HEK293 (cell line): ENCODE data around the gene PIPOX.

ENCODE experiments used
- SCRT2 ChIP-seq: fragments of 450-650 bp; formaldehyde crosslinking; IDR thresholded peaks from 2 replicates; pipeline ENCODE4 v1.5.1; 2016; ENCODE audit warnings: missing biosample characterization, missing genetic modification characterization
- ZBTB21 ChIP-seq: fragments of 450-650 bp; formaldehyde crosslinking; IDR thresholded peaks from 2 replicates; pipeline ENCODE4 v1.5.1; 2017; ENCODE audit warnings: missing biosample characterization, missing genetic modification characterization
- ZNF121 ChIP-seq: fragments of 450-650 bp; formaldehyde crosslinking; IDR thresholded peaks from 2 replicates; pipeline ENCODE4 v1.5.1; 2016; ENCODE audit warnings: missing biosample characterization, missing genetic modification characterization
- ZNF138 ChIP-seq: fragments of 450-650 bp; formaldehyde crosslinking; IDR thresholded peaks from 2 replicates; pipeline ENCODE4 v1.5.1; 2016; ENCODE audit warnings: missing biosample characterization, missing genetic modification characterization, borderline replicate concordance
- ZNF292 ChIP-seq: fragments of 450-650 bp; formaldehyde crosslinking; IDR thresholded peaks from 2 replicates; pipeline ENCODE4 v1.5.1; 2016; ENCODE audit warnings: low read depth, missing biosample characterization, missing genetic modification characterization, borderline replicate concordance
- ZNF433 ChIP-seq: fragments of 450-650 bp; formaldehyde crosslinking; IDR thresholded peaks from 2 replicates; pipeline ENCODE4 v1.5.1; 2016; ENCODE audit warnings: missing biosample characterization, missing genetic modification characterization, low read depth
- TF ChIP-seq, protein P1 (sequence below): fragments of 450-650 bp; formaldehyde crosslinking; IDR thresholded peaks from 2 replicates; pipeline ENCODE4 v1.5.1; 2016; ENCODE audit warnings: missing biosample characterization, missing genetic modification characterization
- TF ChIP-seq, protein P2 (sequence below): fragments of 450-650 bp; formaldehyde crosslinking; IDR thresholded peaks from 2 replicates; pipeline ENCODE4 v1.5.1; 2016; ENCODE audit warnings: missing biosample characterization, missing genetic modification characterization
- TF ChIP-seq, protein P3 (sequence below): fragments of 450-650 bp; formaldehyde crosslinking; IDR thresholded peaks from 2 replicates; pipeline ENCODE4 v1.5.1; 2016; ENCODE audit warnings: missing biosample characterization, missing genetic modification characterization, borderline replicate concordance

DNA sequence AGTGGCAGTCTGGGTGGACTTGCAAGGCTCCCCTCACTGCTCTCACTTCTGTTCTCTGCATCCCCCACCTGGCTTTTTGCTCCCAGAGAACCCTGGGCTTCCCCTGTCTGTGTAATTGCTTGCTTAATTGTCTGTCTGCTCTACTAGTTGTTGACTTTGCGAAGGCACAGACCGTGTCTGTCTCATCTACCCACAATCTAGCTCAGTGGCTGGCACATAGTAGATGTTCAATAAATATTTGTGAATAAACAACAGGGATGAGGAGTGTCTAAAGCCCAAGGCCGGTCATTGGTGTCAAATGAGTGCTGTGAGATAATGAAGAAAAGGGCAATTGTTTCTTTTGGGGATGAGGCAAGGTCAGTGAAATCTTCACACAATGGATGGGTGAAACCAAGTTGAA is 34.4 kb upstream of the PIPOX start:
- TF ChIP-seq SCRT2 (tag by site-specific recombination): no peak
- TF ChIP-seq, protein P1, sequence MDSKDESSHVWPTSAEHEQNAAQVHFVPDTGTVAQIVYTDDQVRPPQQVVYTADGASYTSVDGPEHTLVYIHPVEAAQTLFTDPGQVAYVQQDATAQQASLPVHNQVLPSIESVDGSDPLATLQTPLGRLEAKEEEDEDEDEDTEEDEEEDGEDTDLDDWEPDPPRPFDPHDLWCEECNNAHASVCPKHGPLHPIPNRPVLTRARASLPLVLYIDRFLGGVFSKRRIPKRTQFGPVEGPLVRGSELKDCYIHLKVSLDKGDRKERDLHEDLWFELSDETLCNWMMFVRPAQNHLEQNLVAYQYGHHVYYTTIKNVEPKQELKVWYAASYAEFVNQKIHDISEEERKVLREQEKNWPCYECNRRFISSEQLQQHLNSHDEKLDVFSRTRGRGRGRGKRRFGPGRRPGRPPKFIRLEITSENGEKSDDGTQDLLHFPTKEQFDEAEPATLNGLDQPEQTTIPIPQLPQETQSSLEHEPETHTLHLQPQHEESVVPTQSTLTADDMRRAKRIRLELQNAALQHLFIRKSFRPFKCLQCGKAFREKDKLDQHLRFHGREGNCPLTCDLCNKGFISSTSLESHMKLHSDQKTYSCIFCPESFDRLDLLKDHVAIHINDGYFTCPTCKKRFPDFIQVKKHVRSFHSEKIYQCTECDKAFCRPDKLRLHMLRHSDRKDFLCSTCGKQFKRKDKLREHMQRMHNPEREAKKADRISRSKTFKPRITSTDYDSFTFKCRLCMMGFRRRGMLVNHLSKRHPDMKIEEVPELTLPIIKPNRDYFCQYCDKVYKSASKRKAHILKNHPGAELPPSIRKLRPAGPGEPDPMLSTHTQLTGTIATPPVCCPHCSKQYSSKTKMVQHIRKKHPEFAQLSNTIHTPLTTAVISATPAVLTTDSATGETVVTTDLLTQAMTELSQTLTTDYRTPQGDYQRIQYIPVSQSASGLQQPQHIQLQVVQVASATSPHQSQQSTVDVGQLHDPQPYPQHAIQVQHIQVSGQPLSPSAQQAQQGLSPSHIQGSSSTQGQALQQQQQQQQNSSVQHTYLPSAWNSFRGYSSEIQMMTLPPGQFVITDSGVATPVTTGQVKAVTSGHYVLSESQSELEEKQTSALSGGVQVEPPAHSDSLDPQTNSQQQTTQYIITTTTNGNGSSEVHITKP (tag by site-specific recombination): no peak
- TF ChIP-seq ZNF433 (tag by site-specific recombination): no peak
- no peak for TF ChIP-seq ZNF292 (tag by site-specific recombination)
- TF ChIP-seq ZBTB21 (tag by site-specific recombination): no peak
- TF ChIP-seq, protein P2, sequence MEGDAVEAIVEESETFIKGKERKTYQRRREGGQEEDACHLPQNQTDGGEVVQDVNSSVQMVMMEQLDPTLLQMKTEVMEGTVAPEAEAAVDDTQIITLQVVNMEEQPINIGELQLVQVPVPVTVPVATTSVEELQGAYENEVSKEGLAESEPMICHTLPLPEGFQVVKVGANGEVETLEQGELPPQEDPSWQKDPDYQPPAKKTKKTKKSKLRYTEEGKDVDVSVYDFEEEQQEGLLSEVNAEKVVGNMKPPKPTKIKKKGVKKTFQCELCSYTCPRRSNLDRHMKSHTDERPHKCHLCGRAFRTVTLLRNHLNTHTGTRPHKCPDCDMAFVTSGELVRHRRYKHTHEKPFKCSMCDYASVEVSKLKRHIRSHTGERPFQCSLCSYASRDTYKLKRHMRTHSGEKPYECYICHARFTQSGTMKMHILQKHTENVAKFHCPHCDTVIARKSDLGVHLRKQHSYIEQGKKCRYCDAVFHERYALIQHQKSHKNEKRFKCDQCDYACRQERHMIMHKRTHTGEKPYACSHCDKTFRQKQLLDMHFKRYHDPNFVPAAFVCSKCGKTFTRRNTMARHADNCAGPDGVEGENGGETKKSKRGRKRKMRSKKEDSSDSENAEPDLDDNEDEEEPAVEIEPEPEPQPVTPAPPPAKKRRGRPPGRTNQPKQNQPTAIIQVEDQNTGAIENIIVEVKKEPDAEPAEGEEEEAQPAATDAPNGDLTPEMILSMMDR (tag by site-specific recombination): no peak
- no peak for TF ChIP-seq ZNF121 (tag by site-specific recombination)
- TF ChIP-seq, protein P3, sequence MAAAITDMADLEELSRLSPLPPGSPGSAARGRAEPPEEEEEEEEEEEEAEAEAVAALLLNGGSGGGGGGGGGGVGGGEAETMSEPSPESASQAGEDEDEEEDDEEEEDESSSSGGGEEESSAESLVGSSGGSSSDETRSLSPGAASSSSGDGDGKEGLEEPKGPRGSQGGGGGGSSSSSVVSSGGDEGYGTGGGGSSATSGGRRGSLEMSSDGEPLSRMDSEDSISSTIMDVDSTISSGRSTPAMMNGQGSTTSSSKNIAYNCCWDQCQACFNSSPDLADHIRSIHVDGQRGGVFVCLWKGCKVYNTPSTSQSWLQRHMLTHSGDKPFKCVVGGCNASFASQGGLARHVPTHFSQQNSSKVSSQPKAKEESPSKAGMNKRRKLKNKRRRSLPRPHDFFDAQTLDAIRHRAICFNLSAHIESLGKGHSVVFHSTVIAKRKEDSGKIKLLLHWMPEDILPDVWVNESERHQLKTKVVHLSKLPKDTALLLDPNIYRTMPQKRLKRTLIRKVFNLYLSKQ: no peak
- no peak for TF ChIP-seq ZNF138 (tag by site-specific recombination)
